IgD-negative memory B cell (primary cell): ENCODE measurements around the gene KIZ. TPM values are rescaled to one million over a fixed set of nuclear protein-coding genes. Genes with fewer than 3 reads are reported as not detected.

Experiments used
- H3K27ac Mint-ChIP-seq, 3 donors: one replicate each; pipeline ENCODE4 v1.8.0; 2020 to 2022; ENCODE audit warnings: mild to moderate bottlenecking in 3 of 3, mixed read lengths in 3 of 3, moderate library complexity in 1 of 3
- H3K27me3 Mint-ChIP-seq: one replicate; pipeline ENCODE4 v1.8.0; 2021; ENCODE audit warnings: mixed read lengths
- H3K36me3 Mint-ChIP-seq: one replicate; pipeline ENCODE4 v1.8.0; 2020; ENCODE audit warnings: mild to moderate bottlenecking, mixed read lengths
- H3K4me1 Mint-ChIP-seq, 3 donors: one replicate each; pipeline ENCODE4 v1.8.0; 2020 to 2022; ENCODE audit warnings: mixed read lengths in 3 of 3, mild to moderate bottlenecking in 1 of 3
- H3K4me3 Mint-ChIP-seq, 4 donors: one replicate each; pipeline ENCODE4 v1.8.0; 2020 to 2022; ENCODE audit warnings: mild to moderate bottlenecking in 4 of 4, mixed read lengths in 4 of 4, moderate library complexity in 3 of 4
- H3K9me3 Mint-ChIP-seq, 3 donors: one replicate each; pipeline ENCODE4 v1.8.0; 2020 to 2021; ENCODE audit warnings: mixed read lengths in 3 of 3, mild to moderate bottlenecking in 1 of 3
- polyA plus RNA-seq: library from polyadenylated mRNA; unstranded; fragments of 300-500 nt; fragmentation: Illumina TruSeq; gene quantifications from one replicate; pipeline ENCODE4 v1.2.3, GENCODE V29; 2021

The KIZ gene
- polyA plus RNA-seq, 1 donor from 2014 or later = 26.2 TPM

DNA sequence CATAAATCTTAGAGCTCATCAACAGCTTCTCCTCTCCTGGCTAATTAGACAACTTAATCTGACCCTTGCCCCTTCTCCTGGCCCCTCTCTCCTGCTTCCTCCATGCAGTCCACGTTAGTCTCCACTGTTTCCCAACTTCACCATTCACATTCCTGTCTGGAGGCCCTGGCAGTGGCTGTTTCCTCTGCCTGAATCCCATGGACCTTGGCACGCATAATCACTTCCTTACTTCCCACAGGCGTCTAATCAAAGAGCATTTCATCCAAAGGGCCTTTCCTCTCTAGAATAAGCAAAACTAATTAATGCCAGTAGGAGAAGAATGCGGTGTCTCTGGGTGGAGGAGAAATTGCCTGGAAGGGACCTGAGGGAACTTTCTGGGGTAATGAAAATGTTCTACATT lies 160.9 kb downstream of the KIZ start:
- no peak overlapping the region for H3K4me3 Mint-ChIP-seq
- H3K36me3 Mint-ChIP-seq = no peaks in the 10 kb centered on the region
- no peaks in the 10 kb centered on the region for H3K4me1 Mint-ChIP-seq
- H3K27ac Mint-ChIP-seq = no peak overlapping the region
- peaks cover 12% of the 10 kb centered on the region for H3K27me3 Mint-ChIP-seq
- H3K9me3 Mint-ChIP-seq = peaks cover 3 to 13% (median 8%) of the 10 kb centered on the region in 3 donors

DNA sequence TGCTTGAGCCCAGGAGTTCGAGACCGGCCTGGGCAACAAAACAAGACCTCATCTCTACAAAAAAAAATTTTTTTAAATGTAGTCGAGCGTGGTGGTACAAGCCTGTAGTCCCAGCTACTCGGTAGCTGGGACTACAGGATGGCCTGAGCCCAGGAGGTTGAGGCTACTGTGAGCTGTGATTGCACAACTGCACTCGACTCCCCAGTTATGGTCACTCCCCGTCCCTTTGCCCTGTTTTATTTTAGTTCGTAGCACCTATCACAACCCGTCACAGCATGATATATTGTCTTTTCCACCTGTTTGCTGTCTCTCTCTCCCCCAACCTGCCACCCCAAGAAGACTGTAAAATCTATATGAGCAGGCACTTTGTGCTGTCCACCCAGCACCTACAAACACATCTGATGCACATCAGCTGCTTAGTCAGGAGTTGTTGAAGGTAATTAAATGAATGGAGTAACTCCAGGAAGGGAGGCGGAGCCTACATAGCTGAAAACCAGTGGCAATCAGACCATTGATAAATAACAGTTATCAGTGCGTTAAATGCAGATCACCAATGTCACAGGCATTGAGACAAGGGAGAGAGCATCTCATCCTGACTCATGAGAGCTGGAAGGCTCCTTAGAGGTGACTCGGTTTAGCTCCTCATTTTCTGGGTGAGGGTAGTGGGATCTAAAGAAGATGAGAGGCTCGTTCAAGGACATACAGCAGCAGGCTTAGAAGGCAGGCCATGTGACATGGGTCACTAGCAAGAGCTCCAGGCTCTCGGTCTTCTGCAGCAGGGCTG lies 162.9 kb downstream of the KIZ start:
- Mint-ChIP-seq H3K4me3 (no peak overlapping the region), H3K36me3 (no peaks in the 10 kb centered on the region), H3K27me3 (peaks cover 12% of the 10 kb centered on the region), H3K4me1 (no peaks in the 10 kb centered on the region), H3K9me3 (peaks cover 3 to 10% (median 7%) of the 10 kb centered on the region in 3 donors), H3K27ac (no peak overlapping the region)

DNA sequence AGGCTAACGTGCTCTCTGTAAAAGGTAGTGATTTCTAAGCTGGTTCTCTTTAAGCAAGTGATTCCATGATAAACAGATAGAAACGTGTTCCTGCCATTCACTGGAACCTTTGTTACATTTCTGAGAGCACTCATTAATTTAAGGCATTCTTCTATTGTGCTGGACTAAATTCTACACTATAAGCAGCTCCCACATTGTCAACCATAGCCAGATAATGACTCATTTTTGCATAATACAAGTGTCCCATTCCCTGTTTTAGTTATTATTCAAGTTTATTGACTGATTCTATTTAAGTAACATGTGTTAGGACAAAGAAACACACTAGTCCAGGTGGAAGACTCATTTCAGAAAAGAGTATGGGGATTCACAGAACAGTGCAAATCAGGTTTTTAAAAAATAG lies 163.8 kb downstream of the KIZ start:
- Mint-ChIP-seq H3K27me3 (peaks cover 12% of the 10 kb centered on the region), H3K9me3 (peaks cover 3 to 10% (median 7%) of the 10 kb centered on the region in 3 donors), H3K27ac (no peak overlapping the region)

DNA sequence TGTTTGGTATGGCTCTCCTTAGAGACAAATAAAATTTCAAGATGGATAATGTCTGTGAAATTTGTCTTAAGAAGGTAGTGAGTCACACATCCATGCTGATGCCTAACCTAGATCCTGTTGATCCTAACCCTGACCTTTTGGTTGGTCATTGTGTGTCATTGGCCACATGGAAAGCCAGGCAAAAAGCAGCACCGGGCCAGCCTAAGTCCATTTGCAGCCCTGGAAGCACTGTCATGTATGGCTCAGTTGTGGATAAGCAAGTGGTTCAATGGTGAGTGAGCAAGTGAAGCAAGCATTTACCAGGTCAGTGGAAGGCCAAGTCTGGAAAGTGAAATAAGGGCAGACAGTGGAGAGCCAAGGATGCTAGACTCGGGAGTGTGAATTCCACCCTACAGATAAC lies 165.1 kb downstream of the KIZ start:
- no peak overlapping the region for H3K27ac Mint-ChIP-seq
- peaks cover 9% of the 10 kb centered on the region for H3K27me3 Mint-ChIP-seq
- no peaks in the 10 kb centered on the region for H3K4me1 Mint-ChIP-seq
- H3K36me3 Mint-ChIP-seq = no peaks in the 10 kb centered on the region
- H3K4me3 Mint-ChIP-seq = peak overlapping the region in 1 of 4 donors; percentile 13
- H3K9me3 Mint-ChIP-seq = peaks cover 0 to 6% (median 2%) of the 10 kb centered on the region in 3 donors

More for the DNA sequence above, 163.8 kb downstream of the KIZ start:
- H3K4me3 Mint-ChIP-seq = peak overlapping the region in 1 of 4 donors; percentile 33
- no peaks in the 10 kb centered on the region for H3K36me3 Mint-ChIP-seq
- H3K4me1 Mint-ChIP-seq = no peaks in the 10 kb centered on the region

DNA sequence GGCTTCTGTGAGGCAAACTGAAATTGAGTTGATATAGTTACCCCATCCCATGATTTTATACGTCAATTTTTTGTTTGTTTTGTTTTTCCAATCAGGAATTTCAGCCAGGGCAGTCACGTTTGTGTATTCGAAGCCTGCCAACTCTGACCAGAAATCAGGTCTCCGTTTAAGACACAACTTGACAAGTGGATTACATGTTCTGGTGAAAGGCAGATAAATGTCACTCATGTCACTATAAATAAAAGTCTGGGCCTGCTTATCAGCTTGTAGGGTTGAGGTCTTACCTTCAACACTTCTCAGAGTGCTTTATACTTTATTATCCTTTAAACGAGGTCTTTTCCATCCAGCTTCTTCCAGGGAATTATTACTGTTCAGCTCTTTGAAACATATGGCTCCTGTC lies 168.9 kb downstream of the KIZ start:
- peaks cover 3% of the 10 kb centered on the region for H3K27me3 Mint-ChIP-seq
- no peak overlapping the region for H3K4me3 Mint-ChIP-seq
- no peaks in the 10 kb centered on the region for H3K36me3 Mint-ChIP-seq
- H3K9me3 Mint-ChIP-seq = no peaks in the 10 kb centered on the region
- no peak overlapping the region for H3K27ac Mint-ChIP-seq
- H3K4me1 Mint-ChIP-seq = no peaks in the 10 kb centered on the region

Other genes starting within 250 kb of the KIZ start
- gene LINC00237, start 19.7 kb upstream of the KIZ start, polyA plus RNA-seq = not detected
- 48.4 TPM for gene XRN2, start 177.2 kb downstream of the KIZ start, polyA plus RNA-seq